GM18873 (cell line): ENCODE measurements around the gene COPS7B.

ENCODE experiments used
- ATAC-seq: cut with Tn5 transposase; IDR thresholded peaks from one replicate; pipeline ENCODE4 v1.9.1; 2021; ENCODE audit warnings: mild to moderate bottlenecking, moderate library complexity, moderate number of reproducible peaks; ENCODE audit not compliant: unreplicated experiment, low FRiP score

Gene COPS7B

GRCh38 chr2:231781798-231782726 is 4.2 kb upstream of the COPS7B start:
- no peak for ATAC-seq

- no peak for ATAC-seq
These were observed 832 bp upstream of the COPS7B start for GRCh38 chr2:231785413-231785812.

- ATAC-seq: no peak
These were observed 446 bp upstream of the COPS7B start for GRCh38 chr2:231785822-231786176.

GRCh38 chr2:231786917-231787292 is 660 bp downstream of the COPS7B start:
- ATAC-seq: no peak

GRCh38 chr2:231791107-231791506 is 4.9 kb downstream of the COPS7B start:
- no peak for ATAC-seq

GRCh38 chr2:231794383-231794782 is 8.1 kb downstream of the COPS7B start:
- no peak for ATAC-seq

GRCh38 chr2:231795525-231796327 is 9.5 kb downstream of the COPS7B start:
- no peak for ATAC-seq

- no peak for ATAC-seq
These were observed 14.3 kb downstream of the COPS7B start for GRCh38 chr2:231800493-231801091.

- no peak for ATAC-seq
These were observed 17.4 kb downstream of the COPS7B start for GRCh38 chr2:231803501-231804138.

- ATAC-seq: no peak
These were observed 20.8 kb downstream of the COPS7B start for GRCh38 chr2:231807020-231807419.

GRCh38 chr2:231810905-231811304 is 24.7 kb downstream of the COPS7B start:
- ATAC-seq: no peak

- ATAC-seq: no peak
These were observed 30.2 kb downstream of the COPS7B start for GRCh38 chr2:231816327-231817026.

- ATAC-seq: no peak
These were observed 33.3 kb downstream of the COPS7B start for GRCh38 chr2:231819447-231820042.

GRCh38 chr2:231820786-231821303 is 34.6 kb downstream of the COPS7B start:
- no peak for ATAC-seq

GRCh38 chr2:231821908-231822307 is 35.7 kb downstream of the COPS7B start:
- no peak for ATAC-seq

- no peak for ATAC-seq
These were observed 66.9 kb downstream of the COPS7B start for GRCh38 chr2:231853105-231853504.

GRCh38 chr2:231854616-231855125 is 68.4 kb downstream of the COPS7B start:
- no peak for ATAC-seq

GRCh38 chr2:231856959-231857358 is 70.7 kb downstream of the COPS7B start:
- ATAC-seq: no peak
